ENCODE results near the gene CYP2A6.
"Not testable (repeated sequence)": the region's sequence is repeated elsewhere in the genome, so short reads cannot be mapped to it uniquely, and the experiment has no call there.

CYP2A6 gene

DNA sequence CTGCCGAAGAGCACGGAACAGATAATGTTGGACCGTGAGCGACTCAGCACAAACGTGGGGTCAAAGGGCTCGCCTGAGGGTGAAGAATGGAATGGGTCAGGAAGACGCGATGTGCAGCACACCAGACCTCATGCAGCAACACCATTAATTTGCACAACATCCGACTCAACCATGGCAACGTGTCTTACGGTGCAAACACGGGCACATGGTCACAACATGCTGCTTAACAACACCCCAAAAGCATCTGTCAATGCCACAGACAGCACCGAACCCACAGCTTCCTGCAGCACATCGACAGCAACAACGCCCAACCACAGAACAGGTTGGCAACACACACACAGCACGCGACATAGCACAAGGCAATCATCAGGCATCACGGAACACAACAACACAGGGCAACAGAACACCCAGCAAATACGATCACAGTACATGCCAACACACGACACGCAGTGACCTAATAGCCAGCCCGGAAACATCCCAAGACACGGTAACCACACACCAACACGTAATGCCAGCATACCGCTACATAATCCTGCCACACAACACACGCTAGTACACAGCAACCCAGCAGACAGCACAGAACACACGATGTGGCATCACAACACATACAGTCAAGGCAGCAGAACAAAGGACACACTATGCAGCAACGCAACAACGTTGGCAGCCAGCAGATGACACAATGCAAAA lies 23.4 kb downstream of the CYP2A6 start:
- not testable (repeated sequence) for H3K4me1 ChIP-seq (ENCODE audit: control insufficient read depth in 1 of 2, insufficient read depth in 2 of 2, low read length in 2 of 2); H3K27ac ChIP-seq (ENCODE audit: low read length); H3K27me3 ChIP-seq (ENCODE audit: low read depth, low read length); H3K4me3 ChIP-seq (ENCODE audit: low read depth in 1 of 2, low read length in 2 of 2); H3K9me3 ChIP-seq (ENCODE audit: control insufficient read depth in 1 of 2, low read length in 2 of 2)
- H3K36me3 ChIP-seq (ENCODE audit: control insufficient read depth in 1 of 2, insufficient read depth in 2 of 2, low read length in 2 of 2), result peaks cover 0 to 17% of the 10 kb centered on the region in 2 donors

DNA sequence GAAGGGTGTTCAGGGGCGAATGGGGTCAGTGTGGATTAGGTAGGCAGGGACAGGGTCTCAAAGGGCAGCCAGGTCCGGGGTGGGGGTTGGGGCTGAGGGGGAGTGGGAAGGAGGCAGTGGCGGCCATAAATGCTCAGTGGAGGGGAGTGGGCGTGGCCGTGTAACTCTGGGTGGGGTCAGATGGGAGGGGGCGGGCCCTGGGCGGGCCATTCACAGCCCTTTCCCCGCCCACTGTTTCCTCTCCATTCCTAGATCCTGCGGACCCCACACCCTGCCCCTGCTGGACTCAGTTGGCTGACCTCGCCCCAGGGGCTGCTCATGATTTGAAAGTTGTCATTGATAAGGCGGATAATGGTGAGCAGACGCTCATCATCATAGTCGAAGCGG lies 23.9 kb downstream of the CYP2A6 start:
- not testable (repeated sequence) for H3K9me3 ChIP-seq (ENCODE audit: control insufficient read depth in 1 of 2, low read length in 2 of 2); H3K27me3 ChIP-seq (ENCODE audit: low read depth, low read length); H3K4me3 ChIP-seq (ENCODE audit: low read depth in 1 of 2, low read length in 2 of 2); H3K4me1 ChIP-seq (ENCODE audit: control insufficient read depth in 1 of 2, insufficient read depth in 2 of 2, low read length in 2 of 2); H3K27ac ChIP-seq (ENCODE audit: low read length)
- peaks cover 0 to 17% of the 10 kb centered on the region in 2 donors for H3K36me3 ChIP-seq (ENCODE audit: control insufficient read depth in 1 of 2, insufficient read depth in 2 of 2, low read length in 2 of 2)

GRCh38 chr19:40825460-40826095 lies 24.7 kb downstream of the CYP2A6 start:
- not testable (repeated sequence) for H3K9me3 ChIP-seq (ENCODE audit: control insufficient read depth in 1 of 2, low read length in 2 of 2); H3K27me3 ChIP-seq (ENCODE audit: low read depth, low read length); H3K4me3 ChIP-seq (ENCODE audit: low read depth in 1 of 2, low read length in 2 of 2); H3K27ac ChIP-seq (ENCODE audit: low read length); H3K4me1 ChIP-seq (ENCODE audit: control insufficient read depth in 1 of 2, insufficient read depth in 2 of 2, low read length in 2 of 2)
- peaks cover 0 to 17% of the 10 kb centered on the region in 2 donors for H3K36me3 ChIP-seq (ENCODE audit: control insufficient read depth in 1 of 2, insufficient read depth in 2 of 2, low read length in 2 of 2)

DNA sequence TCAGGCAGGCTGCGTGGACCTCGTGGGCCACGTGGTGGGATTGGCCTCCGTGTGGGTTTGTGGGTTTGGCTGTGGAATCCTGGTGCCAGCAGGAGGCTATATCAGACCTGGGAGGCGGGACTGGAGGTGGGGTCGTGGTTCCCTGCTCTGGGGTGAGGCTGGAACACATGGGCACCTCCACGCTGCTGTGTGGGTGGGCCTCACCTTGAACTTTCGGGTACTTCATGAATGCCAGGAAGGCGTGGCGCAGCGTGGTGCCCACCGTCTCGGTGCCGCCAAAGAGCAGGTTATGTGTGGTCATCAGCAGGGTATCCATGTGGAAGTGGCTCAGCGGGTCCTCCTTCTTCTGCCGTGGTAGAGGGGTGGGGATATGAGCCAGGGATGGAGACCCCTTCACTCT lies 25.3 kb downstream of the CYP2A6 start:
- peaks cover 0 to 17% of the 10 kb centered on the region in 2 donors for H3K36me3 ChIP-seq (ENCODE audit: control insufficient read depth in 1 of 2, insufficient read depth in 2 of 2, low read length in 2 of 2)
- H3K9me3 ChIP-seq (ENCODE audit: control insufficient read depth in 1 of 2, low read length in 2 of 2), result not testable (repeated sequence)

DNA sequence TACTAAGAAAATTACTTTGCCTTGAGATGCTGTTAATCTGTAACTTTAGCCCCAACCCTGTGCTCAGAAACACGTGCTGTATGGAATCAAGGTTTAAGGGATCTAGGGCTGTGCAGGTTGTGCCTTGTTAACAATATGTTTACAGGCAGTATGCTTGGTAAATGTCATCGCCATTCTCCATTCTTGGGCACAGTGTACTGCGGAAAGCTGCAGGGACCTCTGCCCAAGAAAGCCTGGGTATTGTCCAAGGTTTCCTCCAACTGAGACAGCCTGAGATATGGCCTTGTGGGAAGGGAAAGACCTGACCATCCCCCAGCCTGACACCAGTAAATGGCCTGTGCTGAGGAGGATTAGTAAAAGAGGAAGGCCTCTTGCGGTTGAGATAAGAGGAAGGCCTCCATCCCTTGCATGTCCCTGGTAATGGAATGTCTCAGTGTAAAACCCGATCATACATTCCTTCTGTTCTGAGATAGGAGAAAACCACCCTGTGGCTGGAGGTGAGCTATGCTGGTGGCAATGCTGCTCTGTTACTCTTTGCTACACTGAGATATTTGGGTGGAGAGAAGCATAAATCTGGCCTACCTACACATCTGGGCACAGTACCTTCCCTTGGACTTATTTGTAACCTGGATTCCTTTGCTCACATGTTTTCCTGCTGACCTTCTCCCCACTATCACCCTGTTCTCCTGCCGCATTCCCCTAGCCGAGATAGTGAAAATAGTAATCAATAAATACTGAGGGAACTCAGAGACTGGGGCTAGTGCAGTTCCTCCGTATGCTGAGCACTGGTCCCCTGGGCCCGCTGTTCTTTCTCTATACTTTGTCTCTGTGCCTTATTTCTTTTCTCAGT lies 27.3 kb downstream of the CYP2A6 start:
- not testable (repeated sequence) for H3K4me3 ChIP-seq (ENCODE audit: low read depth in 1 of 2, low read length in 2 of 2); H3K9me3 ChIP-seq (ENCODE audit: control insufficient read depth in 1 of 2, low read length in 2 of 2); H3K27me3 ChIP-seq (ENCODE audit: low read depth, low read length); H3K27ac ChIP-seq (ENCODE audit: low read length)
- Histone ChIP-seq H3K4me1 (ENCODE audit: control insufficient read depth in 1 of 2, insufficient read depth in 2 of 2, low read length in 2 of 2) (peaks cover 0 to 20% of the 10 kb centered on the region in 2 donors), H3K36me3 (ENCODE audit: control insufficient read depth in 1 of 2, insufficient read depth in 2 of 2, low read length in 2 of 2) (peaks cover 0 to 13% of the 10 kb centered on the region in 2 donors)

More for the DNA sequence above, 25.3 kb downstream of the CYP2A6 start:
- H3K27me3 ChIP-seq (ENCODE audit: low read depth, low read length); H3K4me3 ChIP-seq (ENCODE audit: low read depth in 1 of 2, low read length in 2 of 2); H3K27ac ChIP-seq (ENCODE audit: low read length); H3K4me1 ChIP-seq (ENCODE audit: control insufficient read depth in 1 of 2, insufficient read depth in 2 of 2, low read length in 2 of 2): not testable (repeated sequence)

DNA sequence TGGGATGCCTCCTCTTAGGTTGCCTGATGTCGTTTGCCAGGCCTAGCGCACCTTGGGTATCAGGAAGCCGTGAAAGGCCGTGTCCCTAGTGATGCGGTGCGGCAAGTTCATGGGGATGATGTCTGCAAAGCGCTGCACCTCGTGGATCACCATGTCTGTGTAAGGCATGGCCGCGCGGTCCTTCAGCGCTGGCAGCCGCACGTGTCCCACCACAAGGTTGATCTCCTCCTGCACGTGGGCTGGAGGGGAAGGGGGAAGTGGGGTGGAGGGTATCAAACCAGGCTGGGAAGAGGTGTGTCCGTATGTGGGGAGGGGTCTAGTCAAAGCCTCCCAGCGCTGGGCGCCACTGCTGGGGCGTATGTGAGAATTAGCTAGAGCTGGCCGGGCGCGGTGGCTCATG lies 28.1 kb downstream of the CYP2A6 start:
- Histone ChIP-seq H3K9me3 (ENCODE audit: control insufficient read depth in 1 of 2, low read length in 2 of 2) (no peaks in the 10 kb centered on the region), H3K27ac (ENCODE audit: low read length) (no peak overlapping the region), H3K4me1 (ENCODE audit: control insufficient read depth in 1 of 2, insufficient read depth in 2 of 2, low read length in 2 of 2) (peaks cover 0 to 21% of the 10 kb centered on the region in 2 donors), H3K4me3 (ENCODE audit: low read depth in 1 of 2, low read length in 2 of 2) (no peak overlapping the region), H3K36me3 (ENCODE audit: control insufficient read depth in 1 of 2, insufficient read depth in 2 of 2, low read length in 2 of 2) (peaks cover 0 to 6% of the 10 kb centered on the region in 2 donors), H3K27me3 (ENCODE audit: low read depth, low read length) (no peaks in the 10 kb centered on the region)

DNA sequence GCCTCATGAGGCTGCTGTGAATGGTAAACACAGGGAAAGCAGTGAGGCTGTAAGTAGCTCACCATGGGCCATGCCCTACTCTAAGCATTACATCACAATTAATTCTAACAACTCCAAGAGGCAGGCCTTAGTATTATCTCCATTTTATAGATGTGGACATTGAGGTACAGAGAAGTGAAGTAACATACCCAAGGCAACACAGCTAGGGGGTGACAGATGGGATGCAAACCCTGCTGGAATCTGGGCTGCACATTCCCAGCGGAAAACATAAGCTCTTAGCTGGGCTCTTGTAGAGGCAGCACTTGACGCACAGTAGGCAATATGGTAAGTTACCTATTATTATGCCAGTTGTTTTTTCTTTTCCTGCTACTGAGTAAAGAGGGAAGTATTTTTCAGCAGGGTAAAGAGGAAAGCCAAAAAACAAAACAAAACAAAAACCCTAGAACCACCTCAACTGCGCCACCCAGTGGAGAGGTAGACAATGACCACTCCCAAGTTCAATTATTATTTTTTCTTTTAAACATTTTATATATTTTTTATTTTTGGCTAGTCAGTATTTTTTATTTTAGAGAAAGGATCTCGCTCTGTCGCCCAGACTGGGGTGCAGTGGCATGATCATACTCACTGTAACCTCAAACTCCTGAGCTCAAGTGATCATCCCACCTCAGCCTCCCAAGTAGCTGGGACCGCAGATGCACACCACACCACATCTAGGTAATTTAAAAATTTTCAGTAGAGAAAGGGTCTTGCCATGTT lies 30.6 kb downstream of the CYP2A6 start:
- not testable (repeated sequence) for H3K36me3 ChIP-seq (ENCODE audit: control insufficient read depth in 1 of 2, insufficient read depth in 2 of 2, low read length in 2 of 2); H3K27me3 ChIP-seq (ENCODE audit: low read depth, low read length); H3K4me3 ChIP-seq (ENCODE audit: low read depth in 1 of 2, low read length in 2 of 2); H3K27ac ChIP-seq (ENCODE audit: low read length); H3K9me3 ChIP-seq (ENCODE audit: control insufficient read depth in 1 of 2, low read length in 2 of 2)
- H3K4me1 ChIP-seq (ENCODE audit: control insufficient read depth in 1 of 2, insufficient read depth in 2 of 2, low read length in 2 of 2), result peaks cover 0 to 21% of the 10 kb centered on the region in 2 donors

DNA sequence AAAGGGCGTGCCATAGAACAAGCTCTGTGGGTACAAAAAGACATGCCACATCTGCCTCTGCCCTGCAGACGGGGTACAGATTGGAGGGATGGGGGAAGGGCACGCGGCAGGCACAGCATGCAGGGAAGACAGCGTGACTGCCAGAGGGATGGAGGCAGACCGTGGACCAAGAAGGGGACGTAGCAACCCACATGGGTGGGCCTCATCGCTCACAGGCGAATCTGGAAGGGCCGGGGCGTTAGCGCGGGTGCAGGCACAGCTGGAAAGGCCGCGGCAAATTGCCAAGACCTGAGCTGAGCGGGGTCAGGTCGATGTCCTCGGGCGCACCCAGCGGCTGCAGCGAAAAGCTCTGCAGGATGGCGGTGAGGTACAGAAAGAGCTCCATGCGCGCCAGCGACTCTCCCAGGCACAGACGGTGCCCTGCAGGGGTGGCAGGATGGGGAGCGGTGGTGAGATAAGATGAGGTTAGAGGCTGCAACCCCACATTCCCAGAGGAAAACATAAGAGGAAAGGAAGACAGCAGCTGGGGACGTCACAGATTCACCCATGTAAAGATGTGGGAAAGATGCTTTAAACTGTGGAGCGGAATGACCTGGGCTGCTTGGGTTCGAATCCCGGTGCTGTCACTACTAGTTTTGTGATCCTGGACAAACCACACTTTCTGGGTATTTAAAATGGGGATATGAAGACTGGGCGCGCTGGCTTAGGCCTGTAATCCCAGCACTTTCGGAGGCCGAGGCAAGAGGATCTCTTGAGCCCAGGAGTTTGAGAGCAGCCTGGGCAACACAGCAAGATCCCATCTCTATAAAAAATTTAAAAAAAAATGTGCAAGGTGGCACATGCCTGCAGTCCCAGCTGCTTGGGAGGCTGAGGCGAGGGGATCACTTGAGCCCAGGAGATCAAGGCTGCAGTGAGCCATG lies 31.5 kb downstream of the CYP2A6 start:
- not testable (repeated sequence) for H3K9me3 ChIP-seq (ENCODE audit: control insufficient read depth in 1 of 2, low read length in 2 of 2); H3K36me3 ChIP-seq (ENCODE audit: control insufficient read depth in 1 of 2, insufficient read depth in 2 of 2, low read length in 2 of 2); H3K27ac ChIP-seq (ENCODE audit: low read length); H3K27me3 ChIP-seq (ENCODE audit: low read depth, low read length)
- Histone ChIP-seq H3K4me3 (ENCODE audit: low read depth in 1 of 2, low read length in 2 of 2) (peak overlapping the region; percentile 21 to 54), H3K4me1 (ENCODE audit: control insufficient read depth in 1 of 2, insufficient read depth in 2 of 2, low read length in 2 of 2) (peaks cover 0 to 23% of the 10 kb centered on the region in 2 donors)

DNA sequence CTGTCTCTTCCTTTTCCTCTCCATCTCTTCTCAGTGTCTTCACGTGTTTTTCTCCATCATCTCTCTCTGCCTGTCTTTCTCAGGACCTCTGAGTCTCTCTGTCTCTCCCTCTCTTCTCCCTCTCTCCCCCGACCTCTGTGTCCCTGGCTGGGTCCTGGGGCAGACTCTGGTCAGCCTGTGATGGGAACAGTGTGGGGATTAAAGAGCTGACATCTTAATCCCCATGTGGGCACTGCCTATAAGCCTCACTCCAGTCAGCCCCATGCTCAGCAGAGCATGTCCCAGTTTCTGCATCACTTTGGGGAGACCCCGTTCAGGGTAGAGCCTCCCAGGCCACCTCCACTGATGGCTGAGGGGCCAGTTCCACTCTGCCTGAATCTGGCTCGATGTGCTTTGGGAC lies 35.0 kb downstream of the CYP2A6 start:
- Histone ChIP-seq H3K36me3 (ENCODE audit: control insufficient read depth in 1 of 2, insufficient read depth in 2 of 2, low read length in 2 of 2) (no peaks in the 10 kb centered on the region), H3K27me3 (ENCODE audit: low read depth, low read length) (no peaks in the 10 kb centered on the region), H3K27ac (ENCODE audit: low read length) (no peak overlapping the region), H3K4me3 (ENCODE audit: low read depth in 1 of 2, low read length in 2 of 2) (no peak overlapping the region), H3K4me1 (ENCODE audit: control insufficient read depth in 1 of 2, insufficient read depth in 2 of 2, low read length in 2 of 2) (peaks cover 0 to 46% of the 10 kb centered on the region in 2 donors), H3K9me3 (ENCODE audit: control insufficient read depth in 1 of 2, low read length in 2 of 2) (no peaks in the 10 kb centered on the region)

DNA sequence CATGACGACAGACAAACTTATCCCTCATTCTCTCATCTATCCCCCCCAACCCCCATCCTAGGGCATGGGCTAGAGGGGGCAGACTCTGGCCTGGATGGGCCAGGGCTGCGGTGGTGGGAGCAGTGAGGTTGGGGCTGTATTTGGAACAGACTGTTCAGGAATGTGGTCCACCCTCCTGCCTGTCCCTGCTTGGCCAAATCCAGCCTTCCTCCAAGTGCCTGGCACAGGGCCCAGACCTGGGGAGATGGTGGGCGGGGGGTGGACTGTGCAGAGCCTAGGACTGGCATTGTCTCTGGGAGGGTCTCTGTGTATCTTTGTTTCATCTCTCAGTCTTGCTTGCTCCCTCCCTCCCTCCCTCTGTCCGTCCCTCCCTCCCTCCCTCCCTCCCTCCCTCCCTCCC lies 37.1 kb downstream of the CYP2A6 start:
- Histone ChIP-seq H3K9me3 (ENCODE audit: control insufficient read depth in 1 of 2, low read length in 2 of 2) (no peaks in the 10 kb centered on the region), H3K27ac (ENCODE audit: low read length) (no peak overlapping the region), H3K36me3 (ENCODE audit: control insufficient read depth in 1 of 2, insufficient read depth in 2 of 2, low read length in 2 of 2) (peaks cover 6 to 7% of the 10 kb centered on the region in 2 donors), H3K4me1 (ENCODE audit: control insufficient read depth in 1 of 2, insufficient read depth in 2 of 2, low read length in 2 of 2) (peaks cover 0 to 47% of the 10 kb centered on the region in 2 donors), H3K4me3 (ENCODE audit: low read depth in 1 of 2, low read length in 2 of 2) (no peak overlapping the region), H3K27me3 (ENCODE audit: low read depth, low read length) (no peaks in the 10 kb centered on the region)

Measured in muscle layer of duodenum (tissue), 2 donors.